MCF 10A (cell line): ENCODE measurements around the gene PREB. TPM values are rescaled to one million over a fixed set of nuclear protein-coding genes. Genes with fewer than 3 reads are reported as not detected.
A peak's percentile ranks its signal among the peaks of the same experiment; 100 is the strongest.
"Not testable (repeated sequence)": the region's sequence is repeated elsewhere in the genome, so short reads cannot be mapped to it uniquely, and the experiment has no call there.

Experiments
- BruUV-seq: library from RNA; stranded (reverse); fragments of 400-500 nt; replicated peaks from 2 replicates; lab custom pipeline; 2021; lab: Mats Ljungman, UMichigan
- CTCF ChIA-PET: fragments of 300-600 bp; sonication (Branson Sonifier 250); formaldehyde crosslinking; extraction: SDS; loops from one replicate; lab custom pipeline; 2021; ENCODE audit warnings: antibody characterized with exemption, inconsistent platforms; lab: Yijun Ruan, JAX
- POLR2A ChIA-PET: fragments of 300-600, 350-650 bp; sonication (Branson Sonifier 250); formaldehyde crosslinking; extraction: SDS; loops from one replicate; lab custom pipeline; 2020; ENCODE audit warnings: antibody characterized with exemption, inconsistent platforms; lab: Yijun Ruan, JAX
- DNase-seq: peaks from one replicate; pipeline ENCODE4 v3.0.0-alpha.2; 2018; ENCODE audit not compliant: unreplicated experiment
- H3K27ac Mint-ChIP-seq: one replicate; pipeline ENCODE4 v1.8.0; 2022; ENCODE audit warnings: mild to moderate bottlenecking, low read depth, mixed read lengths; ENCODE audit not compliant: unreplicated experiment
- H3K27me3 Mint-ChIP-seq: one replicate; pipeline ENCODE4 v1.8.0; 2022; ENCODE audit warnings: mixed read lengths; ENCODE audit not compliant: insufficient read depth, unreplicated experiment
- H3K36me3 Mint-ChIP-seq: one replicate; pipeline ENCODE4 v1.8.0; 2022; ENCODE audit warnings: mild to moderate bottlenecking, moderate library complexity, mixed read lengths; ENCODE audit not compliant: insufficient read depth, unreplicated experiment
- H3K4me1 Mint-ChIP-seq: one replicate; pipeline ENCODE4 v1.8.0; 2022; ENCODE audit warnings: mixed read lengths; ENCODE audit not compliant: insufficient read depth, unreplicated experiment
- H3K4me3 Mint-ChIP-seq: one replicate; pipeline ENCODE4 v1.8.0; 2022; ENCODE audit warnings: mild to moderate bottlenecking, moderate library complexity, mixed read lengths; ENCODE audit not compliant: unreplicated experiment
- H3K9me3 Mint-ChIP-seq: one replicate; pipeline ENCODE4 v1.8.0; 2022; ENCODE audit warnings: mixed read lengths; ENCODE audit not compliant: unreplicated experiment
- intact Hi-C: fragments of 100-400 bp; cut with micrococcal nuclease; formaldehyde crosslinking; loops from 2 replicates; pipeline ENCODE4 v1.14.1; 2022
- total RNA-seq: library from RNA; stranded (reverse); gene quantifications from 2 replicates; pipeline ENCODE4 v1.2.3, GENCODE V29; 2022
- TF ChIP-seq, protein P1 (sequence below): fragments of 200-600 bp; IDR thresholded peaks from one replicate; pipeline ENCODE4 v1.8.0; 2022; ENCODE audit warnings: antibody characterized with exemption, mild to moderate bottlenecking; ENCODE audit not compliant: unreplicated experiment

The PREB gene
- total RNA-seq, 1 experiment from 2014 or later: 68.5 TPM

- CTCF ChIA-PET: interaction anchor here (0.9 kb wide), 1 partner anchor 184 kb away, joined by 3 read pairs; no protein-coding TSS in a partner anchor
- POLR2A ChIA-PET: interaction anchor here (0.6 to 1.0 kb wide), 4 partner anchors 10 to 140 kb away, joined by 3 to 4 read pairs (median 4); no protein-coding TSS in a partner anchor
- H3K27me3 Mint-ChIP-seq: peaks cover 26% of the 10 kb centered on the region
- TF ChIP-seq, protein P1, sequence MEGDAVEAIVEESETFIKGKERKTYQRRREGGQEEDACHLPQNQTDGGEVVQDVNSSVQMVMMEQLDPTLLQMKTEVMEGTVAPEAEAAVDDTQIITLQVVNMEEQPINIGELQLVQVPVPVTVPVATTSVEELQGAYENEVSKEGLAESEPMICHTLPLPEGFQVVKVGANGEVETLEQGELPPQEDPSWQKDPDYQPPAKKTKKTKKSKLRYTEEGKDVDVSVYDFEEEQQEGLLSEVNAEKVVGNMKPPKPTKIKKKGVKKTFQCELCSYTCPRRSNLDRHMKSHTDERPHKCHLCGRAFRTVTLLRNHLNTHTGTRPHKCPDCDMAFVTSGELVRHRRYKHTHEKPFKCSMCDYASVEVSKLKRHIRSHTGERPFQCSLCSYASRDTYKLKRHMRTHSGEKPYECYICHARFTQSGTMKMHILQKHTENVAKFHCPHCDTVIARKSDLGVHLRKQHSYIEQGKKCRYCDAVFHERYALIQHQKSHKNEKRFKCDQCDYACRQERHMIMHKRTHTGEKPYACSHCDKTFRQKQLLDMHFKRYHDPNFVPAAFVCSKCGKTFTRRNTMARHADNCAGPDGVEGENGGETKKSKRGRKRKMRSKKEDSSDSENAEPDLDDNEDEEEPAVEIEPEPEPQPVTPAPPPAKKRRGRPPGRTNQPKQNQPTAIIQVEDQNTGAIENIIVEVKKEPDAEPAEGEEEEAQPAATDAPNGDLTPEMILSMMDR: no peak
- BruUV-seq: no TSS peak
- no peaks in the 10 kb centered on the region for H3K36me3 Mint-ChIP-seq
- H3K4me3 Mint-ChIP-seq: peak within 1 kb of the TSS; percentile 68
- H3K4me1 Mint-ChIP-seq: no peaks in the 10 kb centered on the region
- no peaks in the 10 kb centered on the region for H3K9me3 Mint-ChIP-seq
- intact Hi-C loops: no loop called here
- DNase-seq: peak; percentile 23
- no peak within 1 kb of the TSS for H3K27ac Mint-ChIP-seq
Measured at GRCh38 chr2:27118525-27119329, 15.7 kb downstream of the PREB start, which contains the start of gene CGREF1. Gene CGREF1, minus strand, starts transcription at chr2:27119128. Its CDS starts 14,762 bp downstream, at chr2:27104366.

GRCh38 chr2:27117995-27118524 lies 16.4 kb downstream of the PREB start:
- Mint-ChIP-seq H3K27ac (no peak overlapping the region), H3K4me1 (no peaks in the 10 kb centered on the region), H3K9me3 (no peaks in the 10 kb centered on the region), H3K36me3 (no peaks in the 10 kb centered on the region), H3K4me3 (peak overlapping the region; percentile 68), H3K27me3 (peaks cover 23% of the 10 kb centered on the region)
- peak; percentile 11 for DNase-seq
- intact Hi-C loops: no loop called here
- BruUV-seq: no TSS peak
- ChIA-PET CTCF (interaction anchor here (0.5 to 0.9 kb wide), 2 partner anchors 161 to 185 kb away, joined by 3 read pairs; no protein-coding TSS in a partner anchor), POLR2A (interaction anchor here (0.7 to 1.0 kb wide), 2 partner anchors 10 to 13 kb away, joined by 4 read pairs; no protein-coding TSS in a partner anchor)
- TF ChIP-seq, protein P1: no peak

DNA sequence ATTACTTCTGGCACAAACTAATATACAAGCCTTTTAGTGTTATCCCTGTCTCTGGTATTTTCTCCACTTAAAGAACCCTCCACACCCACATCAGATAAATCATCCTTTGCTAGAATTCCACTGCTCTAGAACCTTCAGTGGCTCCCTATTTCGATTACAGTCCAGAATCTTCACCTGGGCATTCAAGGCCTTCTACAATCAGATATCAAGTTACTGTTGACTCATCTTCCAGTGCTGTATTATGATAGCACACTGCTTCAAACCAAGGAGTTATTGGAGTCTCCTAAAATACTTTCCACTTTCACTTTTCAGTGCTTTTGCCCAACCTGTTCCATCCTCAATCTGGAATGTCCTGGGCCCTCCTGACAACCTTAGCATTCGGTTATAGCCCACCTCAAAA lies 18.9 kb downstream of the PREB start:
- Mint-ChIP-seq H3K27ac (no peak overlapping the region), H3K4me1 (no peaks in the 10 kb centered on the region), H3K36me3 (no peaks in the 10 kb centered on the region), H3K9me3 (no peaks in the 10 kb centered on the region), H3K4me3 (no peak overlapping the region), H3K27me3 (no peaks in the 10 kb centered on the region)
- DNase-seq: no peak
- POLR2A ChIA-PET: interaction anchor here (1.1 kb wide), 1 partner anchor 14 kb away, joined by 4 read pairs; no protein-coding TSS in a partner anchor
- intact Hi-C loops: no loop called here
- BruUV-seq: no TSS peak
- CTCF ChIA-PET: interaction anchor here (0.5 to 1.3 kb wide), 3 partner anchors 16 to 188 kb away, joined by 3 to 4 read pairs (median 3); no protein-coding TSS in a partner anchor
- TF ChIP-seq, protein P1: no peak

DNA sequence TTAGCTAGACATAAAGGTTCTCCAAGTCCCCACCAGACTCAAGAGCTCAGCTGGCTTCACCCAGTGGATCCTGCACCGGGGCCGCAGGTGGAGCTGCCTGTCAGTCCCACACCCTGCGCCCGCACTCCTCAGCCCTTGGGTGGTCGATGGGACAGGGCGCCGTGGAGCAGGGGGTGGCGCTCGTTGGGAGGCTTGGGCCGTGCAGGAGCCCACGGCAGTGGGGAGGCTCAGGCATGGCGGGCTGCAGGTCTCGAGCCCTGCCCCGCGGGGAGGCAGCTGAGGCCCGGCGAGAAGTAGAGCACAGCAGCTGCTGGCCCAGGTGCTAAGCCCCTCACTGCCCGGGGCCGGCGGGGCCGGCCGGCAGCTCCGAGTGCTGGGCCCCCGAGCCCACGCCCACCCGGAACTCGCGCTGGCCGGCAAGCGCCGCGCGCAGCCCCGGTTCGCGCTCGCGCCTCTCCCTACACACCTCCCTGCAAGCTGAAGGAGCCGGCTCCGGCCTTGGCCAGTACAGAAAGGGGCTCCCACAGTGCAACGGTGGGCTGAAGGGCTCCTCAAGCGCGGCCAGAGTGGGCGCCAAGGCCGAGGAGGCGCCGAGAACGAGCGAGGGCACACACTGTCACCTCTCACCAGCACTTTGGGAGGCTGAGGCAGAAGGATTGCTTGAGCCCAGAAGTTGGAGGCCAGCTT lies 22.9 kb downstream of the PREB start:
- POLR2A ChIA-PET: interaction anchor here (1.0 to 1.1 kb wide), 2 partner anchors 25 to 128 kb away, joined by 3 read pairs; partner anchors contain the start of gene KHK
- H3K9me3 Mint-ChIP-seq, BruUV-seq, H3K27ac Mint-ChIP-seq, H3K4me3 Mint-ChIP-seq, H3K27me3 Mint-ChIP-seq, DNase-seq, H3K36me3 Mint-ChIP-seq, intact Hi-C loops, H3K4me1 Mint-ChIP-seq: not testable (repeated sequence)
- CTCF ChIA-PET: interaction anchor here (0.6 to 2.1 kb wide), 5 partner anchors 13 to 191 kb away, joined by 3 to 8 read pairs (median 5); partner anchors contain the start of gene OST4

DNA sequence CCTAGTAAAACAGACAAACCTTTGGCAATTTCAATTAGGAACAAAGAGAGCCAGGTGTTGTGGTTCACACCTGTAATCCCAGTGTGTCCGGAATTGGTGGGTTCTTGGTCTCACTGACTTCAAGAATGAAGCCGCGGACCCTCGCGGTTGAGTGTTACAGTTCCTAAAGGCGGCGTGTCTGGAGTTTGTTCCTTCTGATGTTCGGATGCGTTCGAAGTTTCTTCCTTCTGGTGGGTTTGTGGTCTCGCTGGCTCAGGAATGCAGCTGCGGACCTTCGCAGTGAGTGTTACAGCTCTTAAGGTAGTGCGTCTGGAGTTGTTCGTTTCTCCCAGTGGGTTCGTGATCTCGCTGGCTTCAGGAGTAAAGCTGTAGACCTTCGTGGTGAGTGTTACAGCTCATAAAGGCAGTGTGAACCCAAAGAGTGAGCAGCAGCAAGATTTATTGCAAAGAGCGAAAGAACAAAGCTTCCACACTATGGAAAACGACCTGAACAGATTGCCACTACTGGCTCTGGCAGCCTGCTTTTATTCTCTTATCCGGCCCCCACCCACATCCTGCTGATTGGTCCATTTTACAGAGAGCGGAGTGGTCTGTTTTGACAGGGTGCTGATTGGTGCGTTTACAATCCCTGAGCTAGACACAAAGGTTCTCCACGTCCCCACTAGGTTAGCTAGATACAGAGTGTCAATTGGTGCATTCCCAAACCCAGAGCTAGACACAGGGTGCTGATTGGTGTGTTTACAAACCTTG lies 23.7 kb downstream of the PREB start:
- ChIA-PET POLR2A (interaction anchor here (1.0 kb wide), 1 partner anchor 129 kb away, joined by 3 read pairs; no protein-coding TSS in a partner anchor), CTCF (interaction anchor here (1.4 to 1.6 kb wide), 2 partner anchors 13 to 192 kb away, joined by 3 to 6 read pairs; no protein-coding TSS in a partner anchor)
- H3K4me3 Mint-ChIP-seq, H3K9me3 Mint-ChIP-seq, H3K4me1 Mint-ChIP-seq, H3K36me3 Mint-ChIP-seq, H3K27me3 Mint-ChIP-seq, BruUV-seq, H3K27ac Mint-ChIP-seq, DNase-seq, intact Hi-C loops: not testable (repeated sequence)
